H1 (cell line): ENCODE measurements around the gene SMOC2. TPM values are rescaled to one million over a fixed set of nuclear protein-coding genes. Genes with fewer than 3 reads are reported as not detected.
"Not testable (repeated sequence)": the region's sequence is repeated elsewhere in the genome, so short reads cannot be mapped to it uniquely, and the experiment has no call there.

Experiments used
- CTCF ChIA-PET: fragments of 300-600 bp; sonication (Branson Sonifier 250); formaldehyde crosslinking; loops from one replicate; lab custom pipeline; 2021; ENCODE audit not compliant: partially characterized antibody; lab: Charles Lee
- POLR2A ChIA-PET: fragments of 300-600 bp; sonication (Branson Sonifier 250); formaldehyde crosslinking; loops from one replicate; lab custom pipeline; 2021; ENCODE audit warnings: inconsistent platforms; ENCODE audit not compliant: partially characterized antibody; lab: Charles Lee
- DNase-seq, 2 experiments: peaks; one replicate each; pipeline versions ENCODE4 v3.0.0 to v3.0.0-alpha.2; 2010 to 2022; ENCODE audit warnings: low spot score in 2 of 2, low read depth in 1 of 2, mixed read lengths in 1 of 2
- FAIRE-seq: peaks from 2 replicates; lab custom pipeline; 2011; peaks lifted over from hg19 to GRCh38; lab: Jason Lieb, UNC
- H2AFZ ChIP-seq: 2 replicates; pipeline ENCODE4 v1.8.1; 2012; ENCODE audit warnings: low read length, inconsistent platforms
- H2AK5ac ChIP-seq: 2 replicates; pipeline ENCODE4 v1.6.1; 2013; ENCODE audit warnings: low read depth, low read length
- H2BK120ac ChIP-seq: replicated peaks from 2 replicates; pipeline ENCODE3; 2013; ENCODE audit warnings: low read depth, low read length, inconsistent platforms
- H2BK12ac ChIP-seq: 2 replicates; pipeline ENCODE4 v1.6.1; 2013; ENCODE audit warnings: low read depth, low read length
- H2BK15ac ChIP-seq: 2 replicates; pipeline ENCODE4 v1.6.1; 2013; ENCODE audit warnings: low read length
- H2BK20ac ChIP-seq: 2 replicates; pipeline ENCODE4 v1.6.1; 2013; ENCODE audit warnings: low read length
- H2BK5ac ChIP-seq: 2 replicates; pipeline ENCODE4 v1.6.1; 2013; ENCODE audit warnings: low read depth, low read length
- H3K14ac ChIP-seq: 2 replicates; pipeline ENCODE4 v1.6.1; 2013; ENCODE audit warnings: inconsistent platforms; ENCODE audit not compliant: insufficient read length
- H3K18ac ChIP-seq: 2 replicates; pipeline ENCODE4 v1.6.1; 2013; ENCODE audit warnings: low read length; ENCODE audit errors: extremely low read depth
- H3K23ac ChIP-seq: 2 replicates; pipeline ENCODE4 v1.6.1; 2013; ENCODE audit warnings: inconsistent platforms; ENCODE audit not compliant: insufficient read length
- H3K23me2 ChIP-seq: 2 replicates; pipeline ENCODE4 v1.6.1; 2013; ENCODE audit warnings: low read depth, low read length
- H3K27ac ChIP-seq: 2 replicates; pipeline ENCODE4 v1.6.1; 2011; ENCODE audit warnings: low read depth, low read length, inconsistent platforms
- H3K27me3 ChIP-seq, 4 experiments: replicated peaks in 1 of 4; 1 replicate in 1 of 4; 2 replicates in 3 of 4; pipeline versions ENCODE4 v1.6.1 to v1.8.1; 2011 to 2013; ENCODE audit warnings: low read length in 3 of 4, mild to moderate bottlenecking in 3 of 4, inconsistent platforms in 2 of 4, mixed read lengths in 2 of 4, moderate library complexity in 1 of 4; ENCODE audit not compliant: control insufficient read depth in 3 of 4, insufficient read depth in 3 of 4; ENCODE audit errors: extremely low read depth in 1 of 4
- H3K36me3 ChIP-seq, 4 experiments: 2 replicates each; pipeline versions ENCODE4 v1.6.1 to v1.8.1; 2011 to 2013; ENCODE audit warnings: mild to moderate bottlenecking in 4 of 4, low read length in 3 of 4, moderate library complexity in 2 of 4, control low read depth in 1 of 4, inconsistent platforms in 1 of 4; ENCODE audit not compliant: insufficient read depth in 4 of 4, control insufficient read depth in 2 of 4
- H3K4ac ChIP-seq: replicated peaks from 2 replicates; pipeline ENCODE3; 2013; ENCODE audit warnings: low read length, low read depth, mixed read lengths, inconsistent platforms; ENCODE audit not compliant: insufficient read length
- H3K4me1 ChIP-seq, 4 experiments: replicated peaks in 1 of 4; 1 replicate in 1 of 4; 2 replicates in 3 of 4; pipeline versions ENCODE4 v1.6.1 to v1.8.1; 2011 to 2013; ENCODE audit warnings: low read length in 3 of 4, inconsistent platforms in 2 of 4, mixed read lengths in 1 of 4; ENCODE audit not compliant: insufficient read depth in 4 of 4, control insufficient read depth in 3 of 4
- H3K4me2 ChIP-seq, 2 experiments: 2 replicates each; pipeline versions ENCODE4 v1.6.1 to v1.8.1; 2011 to 2013; ENCODE audit warnings: low read depth in 2 of 2, low read length in 2 of 2, control low read depth in 1 of 2, inconsistent platforms in 1 of 2, mild to moderate bottlenecking in 1 of 2; ENCODE audit not compliant: insufficient read depth in 1 of 2
- H3K4me3 ChIP-seq, 4 experiments: fragments of 200-600, 300-600 bp in 1 of 4; sonication (generic), shearing (Covaris generic), sonication (Bioruptor Twin) in 1 of 4; 2 replicates each; pipeline versions ENCODE4 v1.5.1 to v1.8.1; 2011 to 2016; ENCODE audit warnings: low read length in 4 of 4, low read depth in 3 of 4, control low read depth in 2 of 4, inconsistent platforms in 2 of 4, mild to moderate bottlenecking in 2 of 4, mixed read lengths in 1 of 4, moderate library complexity in 1 of 4; ENCODE audit not compliant: insufficient read depth in 2 of 4; ENCODE audit errors: extremely low read depth in 1 of 4
- H3K56ac ChIP-seq: replicated peaks from 2 replicates; pipeline ENCODE3; 2013; ENCODE audit warnings: low read depth, mild to moderate bottlenecking, mixed read lengths, low read length, inconsistent platforms; ENCODE audit not compliant: insufficient read length
- H3K79me1 ChIP-seq: 2 replicates; pipeline ENCODE4 v1.6.1; 2013; ENCODE audit warnings: low read depth, low read length, control low read depth
- H3K79me2 ChIP-seq, 2 experiments: 2 replicates each; pipeline versions ENCODE4 v1.6.1 to v1.8.1; 2012 to 2013; ENCODE audit warnings: low read length in 2 of 2, mild to moderate bottlenecking in 2 of 2, inconsistent platforms in 1 of 2; ENCODE audit not compliant: insufficient read depth in 2 of 2, control insufficient read depth in 1 of 2
- H3K9ac ChIP-seq, 4 experiments: replicated peaks in 1 of 4; 1 replicate in 1 of 4; 2 replicates in 3 of 4; pipeline versions ENCODE4 v1.6.1 to v1.8.1; 2011 to 2013; ENCODE audit warnings: low read depth in 3 of 4, low read length in 3 of 4, control low read depth in 2 of 4, mild to moderate bottlenecking in 2 of 4, moderate library complexity in 2 of 4, inconsistent platforms in 1 of 4; ENCODE audit errors: extremely low read depth in 1 of 4
- H3K9me3 ChIP-seq, 2 experiments: 2 replicates each; pipeline versions ENCODE4 v1.6.1 to v1.8.1; 2012 to 2013; ENCODE audit warnings: mild to moderate bottlenecking in 2 of 2, moderate library complexity in 2 of 2, control low read depth in 1 of 2, inconsistent platforms in 1 of 2, low read depth in 1 of 2, low read length in 1 of 2, mixed read lengths in 1 of 2; ENCODE audit not compliant: insufficient read depth in 2 of 2
- H4K20me1 ChIP-seq, 2 experiments: replicated peaks in 1 of 2; 2 replicates each; pipeline versions ENCODE3 to v1.8.1; 2011 to 2013; ENCODE audit warnings: inconsistent platforms in 2 of 2, low read length in 2 of 2, mild to moderate bottlenecking in 1 of 2; ENCODE audit not compliant: insufficient read depth in 2 of 2, control insufficient read depth in 1 of 2
- H4K5ac ChIP-seq: 2 replicates; pipeline ENCODE4 v1.6.1; 2013; ENCODE audit warnings: low read length, low read depth, mixed read lengths, inconsistent platforms; ENCODE audit not compliant: insufficient read length
- H4K8ac ChIP-seq: 2 replicates; pipeline ENCODE4 v1.8.0; 2013; ENCODE audit warnings: mild to moderate bottlenecking, moderate library complexity, low read length, inconsistent platforms; ENCODE audit not compliant: insufficient read depth; ENCODE audit errors: extremely low read depth
- H4K91ac ChIP-seq: replicated peaks from 2 replicates; pipeline ENCODE3; 2013; ENCODE audit warnings: low read length, mixed read lengths, inconsistent platforms; ENCODE audit not compliant: insufficient read length
- EP300 ChIP-seq, 2 experiments: IDR thresholded peaks; 1 replicate in 1 of 2; 2 replicates in 1 of 2; pipeline ENCODE4 v1.6.1; 2011 to 2012; ENCODE audit warnings: low read depth in 2 of 2, low read length in 2 of 2, mild to moderate bottlenecking in 2 of 2, borderline replicate concordance in 1 of 2, inconsistent platforms in 1 of 2, moderate library complexity in 1 of 2
- POLR2AphosphoS5 ChIP-seq: IDR thresholded peaks from 2 replicates; pipeline ENCODE4 v1.6.1; 2011; ENCODE audit warnings: low read depth, low read length
- RXRA ChIP-seq: IDR thresholded peaks from 2 replicates; pipeline ENCODE4 v1.6.1; 2011; ENCODE audit warnings: low read depth, mild to moderate bottlenecking, low read length, moderate library complexity; ENCODE audit not compliant: insufficient read depth
- SIN3A ChIP-seq, 2 experiments: IDR thresholded peaks in 1 of 2; conservative IDR thresholded peaks in 1 of 2; 2 replicates each; pipeline ENCODE4 v1.6.1; 2011 to 2012; ENCODE audit warnings: low read length in 2 of 2, improper control_type of control experiment in 1 of 2, low read depth in 1 of 2, mild to moderate bottlenecking in 1 of 2
- WGBS, 2 experiments: shearing (Covaris generic) in 1 of 2; methylation state at CpG; one replicate each; pipeline versions ENCODE4 v1.1.6 to v1.1.7; 2013 to 2015; ENCODE audit warnings: low lambda C conversion rate in 2 of 2, mixed read lengths in 2 of 2, inconsistent platforms in 1 of 2, low coverage in 1 of 2, missing lambda C conversion rate in 1 of 2; ENCODE audit not compliant: insufficient replicate concordance in 2 of 2, insufficient coverage in 1 of 2, insufficient read length in 1 of 2; ENCODE audit errors: extremely low coverage in 1 of 2, missing lambda C conversion rate in 1 of 2; 5-methylcytosine and 5-hydroxymethylcytosine counted together
- polyA plus RNA-seq, 7 experiments: library from polyadenylated mRNA; depleted of rRNA in 3 of 7; stranded (reverse) in 5 of 7; unstranded in 2 of 7; fragments of >200 nt in 5 of 7; fragments of 200-250 nt in 2 of 7; gene quantifications; 1 replicate in 5 of 7; 2 replicates in 1 of 7; 4 replicates in 1 of 7; pipeline versions ENCODE4 v1.2.1 to v1.2.3, GENCODE V29; 2011 to 2013; ENCODE audit warnings: missing spikeins in 2 of 7, mixed read lengths in 2 of 7
- total RNA-seq: library from RNA; stranded (reverse); fragmentation: NEBNext Ultra II Directional; extraction: Animal tissue kit (Norgen Biotek cat#: 25700); gene quantifications from 2 replicates; pipeline ENCODE4 v1.2.1, GENCODE V29; 2021
- TF ChIP-seq, protein P1 (sequence below), 3 experiments: IDR thresholded peaks; 1 replicate in 2 of 3; 2 replicates in 1 of 3; pipeline versions ENCODE4 v1.5.1 to v1.6.1; 2011; ENCODE audit warnings: low read length in 3 of 3, mild to moderate bottlenecking in 3 of 3, inconsistent platforms in 2 of 3, low read depth in 1 of 3, moderate library complexity in 1 of 3; ENCODE audit not compliant: insufficient read depth in 1 of 3; ENCODE audit errors: control extremely low read depth in 1 of 3
- TF ChIP-seq, protein P2 (sequence below): IDR thresholded peaks from 2 replicates; pipeline ENCODE4 v1.6.1; 2011; ENCODE audit warnings: low read length, improper control_type of control experiment

The SMOC2 gene
- total and polyA plus RNA-seq, 2 of the 8 experiments (the other 6 are each of a cell fraction or from before 2014, with no cell fraction given): 7.7 to 8.5 TPM

DNA sequence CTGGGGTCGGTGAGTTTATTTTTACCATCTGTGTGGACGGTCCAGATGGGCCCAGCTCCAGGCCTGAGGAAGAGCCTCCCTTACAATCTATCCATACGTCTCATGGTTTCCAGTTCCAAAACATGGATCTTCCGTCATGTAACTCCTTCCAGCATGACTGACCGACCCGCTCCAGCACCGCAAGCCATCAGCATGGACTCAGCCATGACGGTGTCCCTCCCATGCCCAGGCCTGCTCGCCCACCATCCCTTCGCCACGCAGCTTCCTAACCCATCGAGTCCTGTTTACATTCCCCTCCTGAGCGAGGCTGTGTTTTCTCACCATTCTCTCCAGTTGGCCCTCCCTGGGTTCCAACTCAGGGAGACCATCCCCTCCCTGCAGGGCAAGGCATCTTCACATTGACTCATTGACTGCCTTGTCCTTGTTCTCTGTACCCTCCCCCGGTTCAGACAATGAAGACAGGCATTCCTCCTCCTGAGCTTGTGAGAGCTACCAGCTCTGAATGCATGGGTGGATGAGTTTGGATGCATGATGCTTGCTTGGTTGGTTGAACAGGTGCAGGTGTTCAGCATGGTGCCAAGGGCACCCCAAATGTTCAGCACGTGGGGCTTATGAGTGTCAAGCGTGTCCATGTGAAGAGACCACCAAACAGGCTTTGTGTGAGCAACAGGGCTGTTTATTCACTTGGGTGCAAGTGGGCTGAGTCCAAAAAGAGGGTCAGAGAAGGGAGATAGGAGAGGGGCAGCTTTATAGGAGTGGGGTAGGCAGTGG, 235.8 kb downstream of the SMOC2 start (continued):
- TF ChIP-seq, protein P1, sequence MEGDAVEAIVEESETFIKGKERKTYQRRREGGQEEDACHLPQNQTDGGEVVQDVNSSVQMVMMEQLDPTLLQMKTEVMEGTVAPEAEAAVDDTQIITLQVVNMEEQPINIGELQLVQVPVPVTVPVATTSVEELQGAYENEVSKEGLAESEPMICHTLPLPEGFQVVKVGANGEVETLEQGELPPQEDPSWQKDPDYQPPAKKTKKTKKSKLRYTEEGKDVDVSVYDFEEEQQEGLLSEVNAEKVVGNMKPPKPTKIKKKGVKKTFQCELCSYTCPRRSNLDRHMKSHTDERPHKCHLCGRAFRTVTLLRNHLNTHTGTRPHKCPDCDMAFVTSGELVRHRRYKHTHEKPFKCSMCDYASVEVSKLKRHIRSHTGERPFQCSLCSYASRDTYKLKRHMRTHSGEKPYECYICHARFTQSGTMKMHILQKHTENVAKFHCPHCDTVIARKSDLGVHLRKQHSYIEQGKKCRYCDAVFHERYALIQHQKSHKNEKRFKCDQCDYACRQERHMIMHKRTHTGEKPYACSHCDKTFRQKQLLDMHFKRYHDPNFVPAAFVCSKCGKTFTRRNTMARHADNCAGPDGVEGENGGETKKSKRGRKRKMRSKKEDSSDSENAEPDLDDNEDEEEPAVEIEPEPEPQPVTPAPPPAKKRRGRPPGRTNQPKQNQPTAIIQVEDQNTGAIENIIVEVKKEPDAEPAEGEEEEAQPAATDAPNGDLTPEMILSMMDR (IDR thresholded peaks at IDR 0.05; ENCODE audit: control extremely low read depth in 1 of 3, insufficient read depth in 1 of 3, low read depth in 1 of 3, low read length in 3 of 3): no peak
- TF ChIP-seq EP300 (IDR thresholded peaks at IDR 0.05; ENCODE audit: borderline replicate concordance in 1 of 2, low read depth in 2 of 2, low read length in 2 of 2) (no peak), RXRA (no peak), POLR2AphosphoS5 (no peak), SIN3A (conservative IDR thresholded peaks at IDR 0.05 in 1 of 2, IDR thresholded peaks at IDR 0.05 in 1 of 2; ENCODE audit: low read depth in 1 of 2, low read length in 2 of 2) (no peak)
- TF ChIP-seq, protein P2, sequence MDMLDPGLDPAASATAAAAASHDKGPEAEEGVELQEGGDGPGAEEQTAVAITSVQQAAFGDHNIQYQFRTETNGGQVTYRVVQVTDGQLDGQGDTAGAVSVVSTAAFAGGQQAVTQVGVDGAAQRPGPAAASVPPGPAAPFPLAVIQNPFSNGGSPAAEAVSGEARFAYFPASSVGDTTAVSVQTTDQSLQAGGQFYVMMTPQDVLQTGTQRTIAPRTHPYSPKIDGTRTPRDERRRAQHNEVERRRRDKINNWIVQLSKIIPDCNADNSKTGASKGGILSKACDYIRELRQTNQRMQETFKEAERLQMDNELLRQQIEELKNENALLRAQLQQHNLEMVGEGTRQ: no peak

DNA sequence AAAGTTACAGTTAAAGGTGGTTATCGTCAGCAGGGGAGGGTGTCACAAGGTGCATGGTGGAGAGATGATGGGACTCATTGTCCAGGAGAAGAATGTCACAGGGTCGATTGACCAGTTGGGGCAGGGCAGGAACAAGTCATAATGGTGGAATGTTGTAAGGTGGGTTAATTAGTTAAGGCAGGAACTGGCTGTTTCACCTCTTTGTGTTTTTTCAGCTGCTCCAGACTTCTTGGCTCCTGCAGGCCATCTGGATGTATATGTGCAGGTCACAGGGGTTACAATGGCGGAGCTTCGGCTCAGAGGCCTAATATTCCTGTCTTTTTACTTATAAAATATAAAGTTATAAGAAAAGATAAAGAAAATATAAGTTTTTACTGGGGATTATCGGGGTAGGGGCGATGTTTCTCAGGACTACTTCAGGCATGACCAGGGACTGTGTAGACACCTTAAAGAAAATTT, 236.4 kb downstream of the SMOC2 start:
- H2BK20ac ChIP-seq, H3K9ac ChIP-seq, H2BK5ac ChIP-seq, H3K4ac ChIP-seq, H3K14ac ChIP-seq, H2AK5ac ChIP-seq, H3K79me1 ChIP-seq, H3K36me3 ChIP-seq, H3K23me2 ChIP-seq, H3K79me2 ChIP-seq, H4K20me1 ChIP-seq, H3K4me2 ChIP-seq, H3K27ac ChIP-seq, H3K9me3 ChIP-seq, H3K56ac ChIP-seq, H3K4me1 ChIP-seq, H4K8ac ChIP-seq, FAIRE-seq, H2BK120ac ChIP-seq, POLR2A ChIA-PET, DNase-seq, H4K5ac ChIP-seq, H3K23ac ChIP-seq, H2AFZ ChIP-seq, H3K18ac ChIP-seq, H2BK15ac ChIP-seq, H3K27me3 ChIP-seq, H4K91ac ChIP-seq, H3K4me3 ChIP-seq: not testable (repeated sequence)
- CTCF ChIA-PET: interaction anchor here (0.8 to 1.0 kb wide), 4 partner anchors 12 to 78 kb away, joined by 3 to 4 read pairs (median 3); no protein-coding TSS in a partner anchor
- WGBS, 2 experiments: 91% methylated on average over 6 of the region's 6 CpGs; no CpG with 5 or more reads in 1 of the 2 experiments
- peak overlapping the region; percentile 39; the same call in 1 of the 2 replicates for H2BK12ac ChIP-seq
